HCT116 (cell line): ENCODE results near the gene CST8. TPM values are rescaled to one million over a fixed set of nuclear protein-coding genes. Genes with fewer than 3 reads are reported as not detected.
"Not testable (repeated sequence)": the region's sequence is repeated elsewhere in the genome, so short reads cannot be mapped to it uniquely, and the experiment has no call there.

Source experiments
- ATAC-seq: fragments of 200-7000 bp; cut with Tn5 transposase; 2 replicates; pipeline ENCODE4 v1.9.1; 2020; ENCODE audit warnings: mild to moderate bottlenecking, moderate library complexity
- BruUV-seq: library from RNA; stranded (reverse); fragments of 400-500 nt; replicated peaks from 2 replicates; lab custom pipeline; 2021; lab: Mats Ljungman, UMichigan
- CTCF ChIA-PET: fragments of 300-600 bp; sonication (Branson Sonifier 250); formaldehyde crosslinking; loops from one replicate; lab custom pipeline; 2021; ENCODE audit warnings: antibody characterized with exemption; lab: Charles Lee
- POLR2A ChIA-PET: fragments of 300-600, 350-600 bp; sonication (Branson Sonifier 250); formaldehyde crosslinking; loops from one replicate; lab custom pipeline; 2021; ENCODE audit warnings: antibody characterized with exemption; lab: Charles Lee
- RAD21 ChIA-PET, 2 experiments: fragments of 300-600 bp; sonication (Branson Sonifier 250); formaldehyde crosslinking; loops; one replicate each; lab custom pipeline; 2023; ENCODE audit warnings: low total read pairs in 2 of 2; ENCODE audit not compliant: uncharacterized antibody in 2 of 2, unreplicated experiment in 2 of 2, low non-redundant PET in 1 of 2; lab: Charles Lee
- DNase-seq: peaks from one replicate; pipeline ENCODE4 v3.0.0-alpha.2; 2010; ENCODE audit warnings: low read depth, low spot score
- H2AFZ ChIP-seq: fragments of 200-600 bp; shearing (Covaris generic), sonication (generic); 2 replicates; pipeline ENCODE4 v1.6.1; 2017; ENCODE audit warnings: low read depth, mixed run types, mixed read lengths, antibody characterized with exemption, low read length; ENCODE audit not compliant: poor library complexity, severe bottlenecking
- H3K27ac ChIP-seq: 2 replicates; pipeline ENCODE4 v1.5.1; 2012; ENCODE audit warnings: low read depth, low read length
- H3K27me3 ChIP-seq: fragments of 200-600 bp; sonication (generic); 2 replicates; pipeline ENCODE4 v1.6.1; 2016; ENCODE audit warnings: mixed run types, low read length, mixed read lengths; ENCODE audit not compliant: insufficient read depth
- H3K36me3 ChIP-seq, 2 experiments: fragments of 200-500 bp in 1 of 2; fragments of 200-600 bp in 1 of 2; sonication (Bioruptor generic) in 1 of 2; sonication (generic) in 1 of 2; 2 replicates each; pipeline versions ENCODE4 v1.5.1 to v1.6.1; 2014 to 2016; ENCODE audit warnings: low read length in 2 of 2, inconsistent platforms in 1 of 2, mixed read lengths in 1 of 2, mixed run types in 1 of 2; ENCODE audit not compliant: insufficient read depth in 2 of 2, control insufficient read depth in 1 of 2
- H3K4me1 ChIP-seq, 2 experiments: fragments of 200-600 bp in 1 of 2; sonication (generic) in 1 of 2; 2 replicates each; pipeline versions ENCODE4 v1.5.1 to v1.6.1; 2012 to 2017; ENCODE audit warnings: low read length in 2 of 2, inconsistent platforms in 1 of 2, mild to moderate bottlenecking in 1 of 2, mixed read lengths in 1 of 2, mixed run types in 1 of 2, moderate library complexity in 1 of 2; ENCODE audit not compliant: insufficient read depth in 2 of 2, control insufficient read depth in 1 of 2
- H3K4me2 ChIP-seq: fragments of 200-600 bp; sonication (generic); 2 replicates; pipeline ENCODE4 v1.6.1; 2017; ENCODE audit warnings: mixed run types, low read length, mixed read lengths
- H3K4me3 ChIP-seq, 2 experiments: fragments of 200-600 bp in 1 of 2; sonication (generic) in 1 of 2; replicated peaks in 1 of 2; 2 replicates each; pipeline ENCODE4 v1.5.1; 2011 to 2016; ENCODE audit warnings: low read length in 2 of 2, control low read depth in 1 of 2, low read depth in 1 of 2, mild to moderate bottlenecking in 1 of 2, mixed read lengths in 1 of 2, mixed run types in 1 of 2
- H3K79me2 ChIP-seq: fragments of 200-600 bp; sonication (generic); 2 replicates; pipeline ENCODE4 v1.6.1; 2017; ENCODE audit warnings: mild to moderate bottlenecking, mixed run types, low read length, moderate library complexity, mixed read lengths; ENCODE audit not compliant: insufficient read depth
- H3K9ac ChIP-seq: fragments of 200-600 bp; sonication (generic); 2 replicates; pipeline ENCODE4 v1.6.1; 2016; ENCODE audit warnings: low read length, mixed read lengths
- H3K9me2 ChIP-seq: fragments of 200-600 bp; sonication (generic), shearing (Covaris generic); 2 replicates; pipeline ENCODE4 v1.6.1; 2017; ENCODE audit warnings: mixed run types, mild to moderate bottlenecking, moderate library complexity; ENCODE audit not compliant: insufficient read depth
- H3K9me3 ChIP-seq, 2 experiments: fragments of 200-500 bp in 1 of 2; fragments of 200-600 bp in 1 of 2; sonication (Bioruptor generic) in 1 of 2; sonication (generic) in 1 of 2; 2 replicates each; pipeline ENCODE4 v1.6.1; 2014 to 2017; ENCODE audit warnings: low read length in 2 of 2, mixed read lengths in 2 of 2, inconsistent platforms in 1 of 2, low read depth in 1 of 2, mild to moderate bottlenecking in 1 of 2, mixed run types in 1 of 2, moderate library complexity in 1 of 2; ENCODE audit not compliant: control insufficient read depth in 1 of 2, insufficient read depth in 1 of 2
- H4K20me1 ChIP-seq: fragments of 200-600 bp; sonication (generic), shearing (Covaris generic); 2 replicates; pipeline ENCODE4 v1.6.1; 2017; ENCODE audit warnings: mixed run types, mild to moderate bottlenecking, moderate library complexity; ENCODE audit not compliant: insufficient read depth
- ATF3 ChIP-seq: IDR thresholded peaks from 2 replicates; pipeline ENCODE4 v1.6.1; 2012
- CBX3 ChIP-seq: IDR thresholded peaks from 2 replicates; pipeline ENCODE4 v1.6.1; 2012; ENCODE audit warnings: low read depth
- CEBPB ChIP-seq: IDR thresholded peaks from 2 replicates; pipeline ENCODE4 v1.6.1; 2012; ENCODE audit warnings: low read depth
- CTCF ChIP-seq, 3 experiments: fragments of 200-600 bp in 1 of 3; sonication (generic) in 1 of 3; IDR thresholded peaks in 2 of 3; conservative IDR thresholded peaks in 1 of 3; 2 replicates each; pipeline ENCODE4 v1.5.1; 2012 to 2017; ENCODE audit warnings: low read depth in 2 of 3, low read length in 2 of 3, antibody characterized with exemption in 1 of 3, borderline replicate concordance in 1 of 3, control low read depth in 1 of 3, mild to moderate bottlenecking in 1 of 3, mixed read lengths in 1 of 3, mixed run types in 1 of 3, moderate library complexity in 1 of 3; ENCODE audit not compliant: insufficient read depth in 1 of 3
- EZH2 ChIP-seq: fragments of 200-600 bp; sonication (generic); IDR thresholded peaks from 2 replicates; pipeline ENCODE4 v1.6.1; 2017; ENCODE audit warnings: antibody characterized with exemption, mixed run types
- FOSL1 ChIP-seq: IDR thresholded peaks from 2 replicates; pipeline ENCODE4 v1.6.1; 2012; ENCODE audit warnings: low read depth
- JUND ChIP-seq: IDR thresholded peaks from 2 replicates; pipeline ENCODE4 v1.6.1; 2012
- MAX ChIP-seq: IDR thresholded peaks from 2 replicates; pipeline ENCODE4 v1.6.1; 2012
- POLR2A ChIP-seq: IDR thresholded peaks from 2 replicates; pipeline ENCODE4 v1.7.0; 2011; ENCODE audit warnings: borderline replicate concordance; ENCODE audit not compliant: insufficient read depth, insufficient read length; ENCODE audit errors: extremely low read depth
- SIN3A ChIP-seq: IDR thresholded peaks from 2 replicates; pipeline ENCODE4 v1.6.1; 2012; ENCODE audit warnings: low read depth
- SRF ChIP-seq: IDR thresholded peaks from 2 replicates; pipeline ENCODE4 v1.6.1; 2012; ENCODE audit warnings: low read depth
- TCF7L2 ChIP-seq: IDR thresholded peaks from 2 replicates; pipeline ENCODE4 v1.7.0; 2011; ENCODE audit warnings: borderline replicate concordance, inconsistent platforms; ENCODE audit not compliant: insufficient read depth, insufficient read length; ENCODE audit errors: extremely low read depth
- YY1 ChIP-seq: IDR thresholded peaks from 2 replicates; pipeline ENCODE4 v1.6.1; 2011; ENCODE audit warnings: low read length, low read depth, moderate library complexity, mild to moderate bottlenecking; ENCODE audit not compliant: insufficient replicate concordance; ENCODE audit errors: extremely low read depth
- ZBTB33 ChIP-seq: IDR thresholded peaks from 2 replicates; pipeline ENCODE4 v1.6.1; 2011; ENCODE audit warnings: mild to moderate bottlenecking, low read length, moderate library complexity; ENCODE audit not compliant: insufficient replicate concordance; ENCODE audit errors: extremely low read depth
- ZFX ChIP-seq: fragments of 450-650 bp; IDR thresholded peaks from 2 replicates; pipeline ENCODE4 v1.6.1; 2017
- ZNF274 ChIP-seq: fragments of 200-500 bp; sonication (Bioruptor generic); IDR thresholded peaks from 2 replicates; pipeline ENCODE4 v1.6.1; 2014; ENCODE audit warnings: mild to moderate bottlenecking, low read depth, low read length, inconsistent platforms
- intact Hi-C: fragments of 100-400 bp; cut with micrococcal nuclease; formaldehyde crosslinking; loops from 2 replicates; pipeline ENCODE4 v1.10.0; 2022
- total RNA-seq: library from RNA; stranded (reverse); gene quantifications from one replicate; pipeline ENCODE4 v1.2.1, GENCODE V29; 2021; ENCODE audit not compliant: unreplicated experiment

Gene CST8
- total RNA-seq, 1 experiment from 2014 or later, result not detected

GRCh38 chr20:23461180-23461579 is 29.7 kb upstream of the CST8 start:
- TF ChIP-seq CEBPB, result no peak
- TF ChIP-seq SIN3A, result no peak
- TF ChIP-seq EZH2, result no peak
- no peak for TF ChIP-seq MAX
- TF ChIP-seq FOSL1, result no peak
- no peak for TF ChIP-seq CTCF (IDR thresholded peaks at IDR 0.05 in 2 of 3, conservative IDR thresholded peaks at IDR 0.05 in 1 of 3; ENCODE audit: borderline replicate concordance in 1 of 3, insufficient read depth in 1 of 3, low read depth in 2 of 3, low read length in 2 of 3)
- no peak for TF ChIP-seq SRF
- no peak for TF ChIP-seq JUND
- no peak for TF ChIP-seq POLR2A
- no peak for TF ChIP-seq TCF7L2
- no peak for TF ChIP-seq ZFX
- no peak for TF ChIP-seq ZBTB33
- no peak for TF ChIP-seq ATF3
- no peak for TF ChIP-seq YY1
- TF ChIP-seq ZNF274, result no peak
- no peak for TF ChIP-seq CBX3
- Histone ChIP-seq H3K9ac (no peak overlapping the region), H3K4me2 (no peak overlapping the region), H3K27ac (no peak overlapping the region), H4K20me1 (no peaks in the 10 kb centered on the region), H3K9me2 (no peaks in the 10 kb centered on the region), H2AFZ (no peak overlapping the region), H3K4me3 (no peak overlapping the region), H3K4me1 (no peaks in the 10 kb centered on the region), H3K79me2 (no peaks in the 10 kb centered on the region), H3K27me3 (peaks cover 28% of the 10 kb centered on the region; the same call in 1 of the 2 replicates), H3K36me3 (no peaks in the 10 kb centered on the region), H3K9me3 (no peaks in the 10 kb centered on the region; a peak in 1 of 4 replicates)
- ATAC-seq (no peak), DNase-seq (no peak)
- RAD21 ChIA-PET, result no interaction called here
- CTCF ChIA-PET, result no interaction called here
- no TSS peak for BruUV-seq
- intact Hi-C loops, result no loop called here
- POLR2A ChIA-PET, result no interaction called here

GRCh38 chr20:23466961-23467360 is 24.0 kb upstream of the CST8 start:
- H3K79me2 ChIP-seq, H3K4me1 ChIP-seq, BruUV-seq, ATAC-seq, H3K9ac ChIP-seq, H3K4me2 ChIP-seq, intact Hi-C loops, CTCF ChIA-PET, H3K36me3 ChIP-seq, H3K9me2 ChIP-seq, H3K9me3 ChIP-seq, H3K27me3 ChIP-seq, DNase-seq, POLR2A ChIA-PET, H3K4me3 ChIP-seq, H3K27ac ChIP-seq, H4K20me1 ChIP-seq, RAD21 ChIA-PET, H2AFZ ChIP-seq: not testable (repeated sequence)
